ENCODE results near the gene DCAF10.

DNA sequence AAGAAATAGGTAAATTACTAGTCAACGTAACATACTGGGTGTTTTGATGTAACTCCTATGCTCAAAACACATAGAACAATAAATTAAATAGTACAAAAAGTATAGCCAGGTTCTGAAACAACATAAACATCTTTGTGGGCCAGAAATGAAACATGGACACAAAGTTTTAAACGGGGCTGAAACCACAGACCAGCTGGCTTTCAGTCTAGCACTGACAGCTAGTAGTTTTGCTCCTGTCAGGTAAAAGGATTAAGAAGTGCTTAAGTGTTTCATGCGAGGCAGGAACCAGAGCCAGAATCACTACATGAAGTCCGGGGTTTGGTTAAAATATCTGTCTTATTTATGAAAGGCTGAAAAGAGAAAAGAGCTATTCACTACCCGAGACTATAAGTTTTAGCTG lies 19.5 kb downstream of the DCAF10 start:
- TF ChIP-seq BHLHE40 (IDR thresholded peaks at IDR 0.05; ENCODE audit: borderline replicate concordance) (no peak), FOXK2 (IDR thresholded peaks at IDR 0.05) (no peak), FOXA1 (IDR thresholded peaks at IDR 0.05) (no peak), SUZ12 (IDR thresholded peaks at IDR 0.05) (no peak), NFRKB (IDR thresholded peaks at IDR 0.05) (no peak), FOXM1 (IDR thresholded peaks at IDR 0.05; ENCODE audit: borderline replicate concordance) (no peak), ZNF384 (IDR thresholded peaks at IDR 0.05) (no peak)
- TF ChIP-seq, protein P1, sequence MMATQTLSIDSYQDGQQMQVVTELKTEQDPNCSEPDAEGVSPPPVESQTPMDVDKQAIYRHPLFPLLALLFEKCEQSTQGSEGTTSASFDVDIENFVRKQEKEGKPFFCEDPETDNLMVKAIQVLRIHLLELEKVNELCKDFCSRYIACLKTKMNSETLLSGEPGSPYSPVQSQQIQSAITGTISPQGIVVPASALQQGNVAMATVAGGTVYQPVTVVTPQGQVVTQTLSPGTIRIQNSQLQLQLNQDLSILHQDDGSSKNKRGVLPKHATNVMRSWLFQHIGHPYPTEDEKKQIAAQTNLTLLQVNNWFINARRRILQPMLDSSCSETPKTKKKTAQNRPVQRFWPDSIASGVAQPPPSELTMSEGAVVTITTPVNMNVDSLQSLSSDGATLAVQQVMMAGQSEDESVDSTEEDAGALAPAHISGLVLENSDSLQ (IDR thresholded peaks at IDR 0.05): no peak

Measured in HEK293T (cell line).